Transverse colon (tissue), 4 donors: ENCODE results near the gene SDS. TPM values are rescaled to one million over a fixed set of nuclear protein-coding genes. Genes with fewer than 3 reads are reported as not detected.

ENCODE experiments used
- DNase-seq: peaks from one replicate; pipeline ENCODE4 v3.0.0-alpha.2; 2019
- H3K27ac ChIP-seq, 4 donors: fragments of 200-600 bp; sonication (generic); 2 replicates each; pipeline ENCODE4 v1.5.1; 2016 to 2018; ENCODE audit warnings: inconsistent platforms in 4 of 4
- H3K27me3 ChIP-seq: fragments of 200-600 bp; sonication (generic); 2 replicates; pipeline ENCODE4 v1.5.1; 2017; ENCODE audit warnings: inconsistent platforms
- H3K36me3 ChIP-seq, 4 donors: fragments of 200-600 bp; sonication (generic); 2 replicates each; pipeline ENCODE4 v1.5.1; 2017 to 2019; ENCODE audit warnings: inconsistent platforms in 4 of 4
- H3K4me1 ChIP-seq, 4 donors: fragments of 200-600 bp; sonication (generic); 2 replicates each; pipeline ENCODE4 v1.5.1; 2017 to 2020; ENCODE audit warnings: inconsistent platforms in 4 of 4
- H3K4me3 ChIP-seq, 4 donors: fragments of 200-600 bp; sonication (generic); 1 replicate in 1 of 4; 2 replicates in 3 of 4; pipeline versions ENCODE4 v1.5.1 to v1.6.1; 2017 to 2019; ENCODE audit warnings: inconsistent platforms in 4 of 4
- H3K9me3 ChIP-seq, 2 donors: fragments of 200-600 bp; sonication (generic); 2 replicates each; pipeline ENCODE4 v1.5.1; 2017 to 2019; ENCODE audit warnings: inconsistent platforms in 2 of 2
- EP300 ChIP-seq: sonication (generic); formaldehyde crosslinking; IDR thresholded peaks from one replicate; pipeline ENCODE4 v1.6.1; 2017; ENCODE audit warnings: antibody characterized with exemption, low read depth
- POLR2A ChIP-seq: fragments of 450-650 bp; IDR thresholded peaks from one replicate; pipeline ENCODE4 v1.6.1; 2016; ENCODE audit warnings: antibody characterized with exemption, mild to moderate bottlenecking, moderate library complexity
- POLR2AphosphoS5 ChIP-seq, 3 donors: sonication (generic); formaldehyde crosslinking; IDR thresholded peaks; one replicate each; pipeline ENCODE4 v1.6.1; 2016; ENCODE audit warnings: antibody characterized with exemption in 3 of 3
- whole genome bisulfite sequencing, 2 donors: methylation state at CpG; one replicate each; pipeline ENCODE4 v1.1.5; 2018; ENCODE audit warnings: low coverage in 1 of 2; 5-methylcytosine and 5-hydroxymethylcytosine counted together
- in situ Hi-C, 4 donors: fragments of 200-750 bp; cut with MboI; loops; one replicate each; pipeline versions ENCODE4 v1.15.0 to v1.15.1; 2017; ENCODE audit warnings: low sequenced_read_pairs in 3 of 4, low pct_ligation_motif_present in 1 of 4, low pct_unique_long_range_greater_than_20kb in 1 of 4
- intact Hi-C: fragments of 100-400 bp; cut with DNase I; formaldehyde crosslinking; loops from one replicate; pipeline ENCODE4 v1.15.1; 2023; ENCODE audit warnings: low total_unique reads
- total RNA-seq, 4 donors: library from RNA; depleted of rRNA; stranded (reverse); fragments of >200 nt; gene quantifications; one replicate each; pipeline ENCODE4 v1.1.0, GENCODE V29; 2016
- TF ChIP-seq, protein P1 (sequence below), 5 experiments: fragments of 200-600 bp in 3 of 5; fragments of 450-650 bp in 2 of 5; sonication (generic) in 3 of 5; IDR thresholded peaks; 1 replicate in 2 of 5; 2 replicates in 3 of 5; pipeline ENCODE4 v1.5.1; 2016 to 2017; ENCODE audit warnings: antibody characterized with exemption in 5 of 5, inconsistent platforms in 3 of 5, mild to moderate bottlenecking in 2 of 5, moderate library complexity in 1 of 5

SDS gene
- total RNA-seq, 4 donors from 2014 or later, result 1.2 to 7.1 (median 5.7) TPM; not detected in 1

DNA sequence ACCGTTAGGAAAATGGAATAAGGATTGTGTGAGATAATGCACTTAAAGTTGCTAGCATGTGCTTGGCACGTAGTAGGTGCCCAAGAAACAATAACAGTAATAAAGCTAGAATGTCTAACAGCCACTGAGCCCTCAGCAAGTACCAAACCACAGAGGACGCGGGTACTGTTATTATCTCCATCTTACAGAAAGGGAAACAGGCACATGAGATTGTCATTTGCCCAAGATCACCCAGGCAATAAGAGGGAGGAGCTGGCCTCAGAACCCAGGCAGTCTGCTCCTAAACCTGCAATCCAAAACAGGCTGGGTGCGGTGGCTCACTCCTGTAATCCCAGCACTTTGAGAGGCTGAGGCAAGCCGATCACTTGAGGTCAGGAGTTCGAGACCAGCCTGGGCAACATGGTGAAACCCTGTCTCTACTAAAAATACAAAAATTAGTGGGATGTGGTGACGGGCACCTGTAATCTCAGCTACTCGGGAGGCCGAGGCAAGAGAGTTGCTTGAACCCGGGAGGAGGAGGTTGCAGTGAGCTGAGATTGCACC is 5.1 kb upstream of the SDS start:
- in situ Hi-C loops, result no loop called here
- no peak overlapping the region for H3K4me3 ChIP-seq
- no peak overlapping the region for H3K27ac ChIP-seq
- DNase-seq, result no peak
- peaks cover 3% of the 10 kb centered on the region for H3K27me3 ChIP-seq
- H3K36me3 ChIP-seq, result no peaks in the 10 kb centered on the region
- H3K9me3 ChIP-seq, result no peaks in the 10 kb centered on the region
- TF ChIP-seq POLR2AphosphoS5 (IDR thresholded peaks at IDR 0.05) (no peak), EP300 (no peak), POLR2A (no peak)
- TF ChIP-seq, protein P1, sequence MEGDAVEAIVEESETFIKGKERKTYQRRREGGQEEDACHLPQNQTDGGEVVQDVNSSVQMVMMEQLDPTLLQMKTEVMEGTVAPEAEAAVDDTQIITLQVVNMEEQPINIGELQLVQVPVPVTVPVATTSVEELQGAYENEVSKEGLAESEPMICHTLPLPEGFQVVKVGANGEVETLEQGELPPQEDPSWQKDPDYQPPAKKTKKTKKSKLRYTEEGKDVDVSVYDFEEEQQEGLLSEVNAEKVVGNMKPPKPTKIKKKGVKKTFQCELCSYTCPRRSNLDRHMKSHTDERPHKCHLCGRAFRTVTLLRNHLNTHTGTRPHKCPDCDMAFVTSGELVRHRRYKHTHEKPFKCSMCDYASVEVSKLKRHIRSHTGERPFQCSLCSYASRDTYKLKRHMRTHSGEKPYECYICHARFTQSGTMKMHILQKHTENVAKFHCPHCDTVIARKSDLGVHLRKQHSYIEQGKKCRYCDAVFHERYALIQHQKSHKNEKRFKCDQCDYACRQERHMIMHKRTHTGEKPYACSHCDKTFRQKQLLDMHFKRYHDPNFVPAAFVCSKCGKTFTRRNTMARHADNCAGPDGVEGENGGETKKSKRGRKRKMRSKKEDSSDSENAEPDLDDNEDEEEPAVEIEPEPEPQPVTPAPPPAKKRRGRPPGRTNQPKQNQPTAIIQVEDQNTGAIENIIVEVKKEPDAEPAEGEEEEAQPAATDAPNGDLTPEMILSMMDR (IDR thresholded peaks at IDR 0.05), result no peak
- 84 to 85% methylated on average over 5 to 11 of the region's 11 CpGs for WGBS, 2 donors
- peaks cover 0 to 4% (median 0%) of the 10 kb centered on the region in 4 donors for H3K4me1 ChIP-seq
- intact Hi-C loops, result no loop called here

DNA sequence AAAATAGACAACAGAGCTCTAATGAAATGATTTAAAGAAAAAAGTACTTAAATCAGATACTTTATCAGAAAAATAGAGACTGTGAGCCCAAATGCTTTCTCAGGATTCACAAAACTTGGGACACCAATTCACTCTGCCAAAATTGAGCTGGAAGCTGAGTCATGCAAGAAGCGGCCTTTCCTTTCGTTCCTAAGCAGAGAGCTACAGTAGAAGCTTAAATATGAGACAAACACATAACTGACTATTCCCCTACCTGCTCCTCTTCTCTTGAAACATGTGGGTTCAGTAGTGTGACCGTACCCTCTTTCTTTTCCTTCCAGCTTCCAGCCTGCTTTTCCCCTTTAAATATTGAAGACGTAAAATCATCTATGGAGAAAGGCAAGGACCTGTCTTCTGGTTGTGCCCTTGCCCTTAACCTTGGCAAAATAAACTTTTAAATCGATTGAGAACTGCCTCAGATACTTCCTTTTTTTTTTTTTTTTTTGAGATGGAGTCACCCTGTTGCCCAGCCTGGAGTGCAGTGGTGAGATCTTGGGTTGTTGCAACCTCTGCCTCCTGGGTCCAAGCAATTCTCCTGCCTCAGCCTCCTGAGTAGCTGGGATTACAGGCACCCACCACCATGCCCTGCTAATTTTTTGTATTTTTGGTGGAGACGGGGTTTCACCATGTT is 4.4 kb upstream of the SDS start:
- no peak for DNase-seq
- Histone ChIP-seq H3K27me3 (no peaks in the 10 kb centered on the region), H3K36me3 (no peaks in the 10 kb centered on the region), H3K4me3 (no peak overlapping the region), H3K27ac (no peak overlapping the region), H3K9me3 (no peaks in the 10 kb centered on the region), H3K4me1 (peaks cover 0 to 4% (median 0%) of the 10 kb centered on the region in 4 donors)
- TF ChIP-seq EP300 (no peak), POLR2AphosphoS5 (IDR thresholded peaks at IDR 0.05) (no peak), POLR2A (no peak)
- TF ChIP-seq, protein P1 (IDR thresholded peaks at IDR 0.05), result no peak
- 66 to 70% methylated on average over 4 to 6 of the region's 6 CpGs for WGBS, 2 donors
- intact Hi-C loops, result no loop called here
- in situ Hi-C loops, result no loop called here

- intact Hi-C loops, result no loop called here
- no peak overlapping the region for H3K27ac ChIP-seq
- 79 to 81% methylated on average over 2 to 3 of the region's 3 CpGs for WGBS, 2 donors
- no peak overlapping the region for H3K4me3 ChIP-seq
- TF ChIP-seq EP300 (no peak), POLR2AphosphoS5 (IDR thresholded peaks at IDR 0.05) (no peak), POLR2A (no peak)
- TF ChIP-seq, protein P1 (IDR thresholded peaks at IDR 0.05), result no peak
- DNase-seq, result no peak
- no peaks in the 10 kb centered on the region for H3K36me3 ChIP-seq
- H3K27me3 ChIP-seq, result no peaks in the 10 kb centered on the region
- H3K9me3 ChIP-seq, result no peaks in the 10 kb centered on the region
- peaks cover 0 to 4% (median 0%) of the 10 kb centered on the region in 4 donors for H3K4me1 ChIP-seq
- in situ Hi-C loops, result no loop called here
These were observed 2.0 kb upstream of the SDS start for GRCh38 chr12:113405694-113406093.

DNA sequence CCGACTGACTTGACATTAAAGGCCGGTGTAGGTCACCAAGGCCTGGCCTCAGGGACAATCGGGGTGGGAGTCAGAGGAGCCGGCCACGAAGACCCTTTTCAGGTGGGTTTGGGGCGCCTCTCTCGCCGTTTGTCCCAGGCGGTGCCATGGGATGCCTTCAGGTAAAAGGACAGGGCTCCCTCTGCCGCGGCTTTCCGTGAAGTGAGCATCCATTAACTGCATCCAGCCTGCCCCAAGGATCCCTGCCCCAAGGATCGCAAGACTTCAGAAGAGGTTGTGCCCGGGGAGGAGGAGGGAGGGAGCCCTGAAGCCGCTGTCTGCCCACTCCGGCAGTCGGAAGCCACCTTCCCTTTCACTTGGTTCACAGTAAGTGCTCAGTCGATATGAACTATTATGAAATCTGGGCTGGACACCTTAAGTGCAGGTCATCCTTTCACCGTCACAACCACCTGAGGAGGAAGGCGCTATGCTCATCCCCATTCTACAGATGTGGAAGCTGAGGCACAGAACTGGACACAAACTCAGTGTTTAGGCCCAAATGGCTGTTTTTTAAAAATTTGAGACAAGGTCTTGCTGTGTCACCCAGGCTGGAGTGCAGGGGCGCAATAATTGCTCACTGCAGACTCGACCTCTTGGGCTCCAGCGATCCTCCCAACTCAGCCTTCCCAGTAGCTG is 964 bp downstream of the SDS start:
- intact Hi-C loops, result no loop called here
- in situ Hi-C loops, result no loop called here
- 95% methylated on average over 23 of the region's 23 CpGs; no CpG with 5 or more reads in 1 of the 2 donors for WGBS, 2 donors

More for the DNA sequence above, 964 bp downstream of the SDS start:
- Histone ChIP-seq H3K27me3 (peaks cover 5% of the 10 kb centered on the region), H3K27ac (no peak overlapping the region), H3K4me3 (no peak overlapping the region), H3K4me1 (peaks cover 0 to 4% (median 0%) of the 10 kb centered on the region in 4 donors), H3K9me3 (no peaks in the 10 kb centered on the region), H3K36me3 (no peaks in the 10 kb centered on the region)
- TF ChIP-seq EP300 (no peak), POLR2AphosphoS5 (IDR thresholded peaks at IDR 0.05) (no peak), POLR2A (no peak)
- TF ChIP-seq, protein P1 (IDR thresholded peaks at IDR 0.05), result no peak
- DNase-seq, result no peak
